K562 (cell line): Measurements from ENCODE around the gene POLN. TPM values are rescaled to one million over a fixed set of nuclear protein-coding genes. Genes with fewer than 3 reads are reported as not detected.

Experiments
- REST ChIP-seq, 2 experiments: fragments of 450-650 bp; formaldehyde crosslinking in 1 of 2; IDR thresholded peaks; 2 replicates each; pipeline versions ENCODE4 v1.4.0 to v1.6.1; 2014 to 2020; ENCODE audit warnings: mild to moderate bottlenecking in 2 of 2, borderline replicate concordance in 1 of 2, low read depth in 1 of 2
- SAFB2 ChIP-seq: fragments of 200-400 bp; formaldehyde crosslinking; IDR thresholded peaks from 2 replicates; pipeline ENCODE4 v1.6.1; 2018; ENCODE audit warnings: borderline replicate concordance, low read length, low read depth, moderate library complexity; ENCODE audit not compliant: severe bottlenecking
- polyA plus RNA-seq, 8 experiments: library from polyadenylated mRNA; depleted of rRNA in 4 of 8; stranded (reverse) in 5 of 8; unstranded in 3 of 8; fragments of >200 nt; fragmentation: Nextera tagmentation in 2 of 8; fragmentation: Illumina TruSeq in 1 of 8; extraction: Ambion mirVana in 2 of 8; extraction: Trizol in 1 of 8; gene quantifications; 2 replicates each; pipeline versions ENCODE4 v1.2.1 to v1.2.3, GENCODE V29; 2011 to 2014; ENCODE audit warnings: inconsistent platforms in 1 of 8, missing spikeins in 1 of 8
- total RNA-seq, 7 experiments: library from RNA; depleted of rRNA in 6 of 7; stranded (reverse); fragments of >200 nt in 6 of 7; fragmentation: Illumina TruSeq in 2 of 7; extraction: Trizol in 2 of 7; gene quantifications; 2 replicates each; pipeline versions ENCODE4 v1.2.1 to v1.2.3, GENCODE V29; 2011 to 2021; ENCODE audit warnings: low replicate concordance in 1 of 7

The POLN gene
- total and polyA plus RNA-seq, 9 of the 15 experiments (the other 6 are each of a cell fraction or from before 2014, with no cell fraction given) = 0.08 to 0.91 (median 0.32) TPM

GRCh38 chr4:2049811-2050210 lies 192.1 kb downstream of the POLN start (continued):
- TF ChIP-seq REST (IDR thresholded peaks at IDR 0.05; ENCODE audit: borderline replicate concordance) (no peak), REST (CRISPR knock-in tag; IDR thresholded peaks at IDR 0.05; ENCODE audit: low read depth) (no peak), SAFB2 (no peak)
- TF ChIP-seq, all 486 proteins: peak for 0
